H7 (cell line): ENCODE results near the gene TBC1D3L. TPM values are rescaled to one million over a fixed set of nuclear protein-coding genes. Genes with fewer than 3 reads are reported as not detected.
"Not testable (repeated sequence)": the region's sequence is repeated elsewhere in the genome, so short reads cannot be mapped to it uniquely, and the experiment has no call there.

Experiments used
- DNase-seq: peaks from one replicate; pipeline ENCODE4 v3.0.0; 2012
- H3K27me3 ChIP-seq: 2 replicates; pipeline ENCODE4 v1.6.0; 2011; ENCODE audit warnings: mild to moderate bottlenecking, low read length; ENCODE audit not compliant: control insufficient read depth, insufficient read depth
- H3K36me3 ChIP-seq: replicated peaks from 2 replicates; pipeline ENCODE4 v1.5.1; 2011; ENCODE audit warnings: low read length; ENCODE audit not compliant: control insufficient read depth, insufficient read depth
- H3K4me3 ChIP-seq: 2 replicates; pipeline ENCODE4 v1.5.1; 2011; ENCODE audit warnings: low read depth, mild to moderate bottlenecking, control low read depth, low read length, moderate library complexity; ENCODE audit not compliant: insufficient read depth
- total RNA-seq: library from RNA; depleted of rRNA; stranded (reverse); fragments of >200 nt; shearing (Covaris generic); gene quantifications from 2 replicates; pipeline ENCODE4 v1.2.3, GENCODE V29; 2014; rRNA removed

Gene TBC1D3L
- 2.4 and 3.3 TPM in 2 replicates for total RNA-seq

DNA sequence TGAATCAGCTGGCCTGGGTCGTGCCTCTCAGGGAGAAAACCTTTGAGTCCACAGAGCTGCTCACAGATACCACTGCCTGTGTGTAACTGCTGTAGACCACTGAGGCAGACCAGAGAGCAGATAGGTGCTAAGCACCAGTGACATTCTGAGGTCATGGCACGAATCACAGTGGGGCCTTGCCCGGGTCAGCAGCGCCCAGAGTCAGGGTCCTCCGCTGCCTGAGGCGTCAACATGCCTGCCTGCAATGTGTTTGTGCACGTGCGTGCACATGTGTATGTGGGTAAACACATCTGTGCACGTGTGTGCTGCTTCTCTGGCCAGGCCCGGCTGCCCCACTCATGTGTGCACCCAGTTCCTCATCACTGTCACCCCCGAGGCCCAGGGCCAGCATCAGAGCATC is at the start of gene TBC1D3L:
Gene TBC1D3L (minus strand): TSS at position 101 of the 400 bp plus-strand sequence. CDS start 1,540 bp downstream, outside the sequence.
- not testable (repeated sequence) for H3K27me3 ChIP-seq, H3K36me3 ChIP-seq, H3K4me3 ChIP-seq, DNase-seq

- not testable (repeated sequence) for DNase-seq
Observed at GRCh38 chr17:38003676-38004075, 14.8 kb upstream of the TBC1D3L start, which contains the start of gene TBC1D3D. TBC1D3D (plus strand) TSS chr17:38003976; CDS start chr17:38005561, 1,585 bp downstream.

More at GRCh38 chr17:38003676-38004075, 14.8 kb upstream of the TBC1D3L start, which contains the start of gene TBC1D3D:
- not testable (repeated sequence) for H3K4me3 ChIP-seq, H3K27me3 ChIP-seq, H3K36me3 ChIP-seq

Other genes starting within 250 kb of the TBC1D3L start
- gene HNF1B, start 244.0 kb downstream of the TBC1D3L start, total RNA-seq, result 0.30 and 1.1 TPM in 2 replicates
- not detected in 2 replicates for gene TBC1D3K, start 64.6 kb downstream of the TBC1D3L start, total RNA-seq
- gene TBC1D3D, start 14.9 kb upstream of the TBC1D3L start, total RNA-seq, result not detected in 2 replicates
- gene TBC1D3C, start 79.6 kb upstream of the TBC1D3L start, total RNA-seq, result 0.03 and 0.63 TPM in 2 replicates
- gene TBC1D3E, start 138.9 kb upstream of the TBC1D3L start, total RNA-seq, result not detected in 2 replicates
- gene TBC1D3, start 203.5 kb upstream of the TBC1D3L start, total RNA-seq, result not detected in 2 replicates